Measurements from ENCODE around the gene LGALS12. TPM values are rescaled to one million over a fixed set of nuclear protein-coding genes. Genes with fewer than 3 reads are reported as not detected.
A peak's percentile ranks its signal among the peaks of the same experiment; 100 is the strongest.

LGALS12 gene
- total RNA-seq, 1 experiment from 2014 or later, result 0.07 TPM

DNA sequence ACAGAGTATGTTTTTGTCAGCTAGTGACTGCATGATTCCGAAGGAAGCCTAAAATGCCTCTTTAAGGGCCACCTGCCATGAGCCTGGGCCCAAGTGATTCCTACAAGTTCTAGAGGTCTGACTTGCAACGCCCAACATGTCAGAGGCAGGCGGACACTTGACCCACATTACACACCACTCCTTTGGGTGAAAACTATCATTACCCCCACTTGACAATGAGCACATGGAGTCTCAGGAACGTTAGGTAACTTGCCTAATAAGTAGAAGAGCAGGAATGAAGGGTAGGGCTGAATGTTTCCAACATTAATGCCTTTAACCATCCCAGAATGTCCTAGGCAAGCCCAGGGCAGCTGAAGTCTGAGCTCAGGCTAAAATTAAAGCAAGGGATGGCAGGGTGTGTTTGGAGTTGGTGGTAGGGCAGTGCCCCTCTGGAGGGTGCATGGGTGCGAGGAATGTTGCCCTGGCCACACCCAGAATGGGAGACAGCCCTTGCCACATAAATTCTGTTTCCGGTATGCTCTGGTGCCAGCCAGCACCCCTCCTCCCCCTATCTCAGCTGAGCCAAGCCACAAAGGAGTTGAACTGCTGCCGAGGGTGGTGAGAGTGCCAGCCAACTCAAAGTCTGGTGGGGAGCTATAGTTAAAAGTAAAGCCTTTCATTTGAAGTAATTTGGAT lies 54.8 kb downstream of the LGALS12 start:
- Histone ChIP-seq H3K9ac (ENCODE audit: low read length) (peak overlapping the region; percentile 51), H4K20me1 (ENCODE audit: low read length) (no peaks in the 10 kb centered on the region), H3K9me3 (ENCODE audit: low read length) (no peaks in the 10 kb centered on the region), H3K27ac (ENCODE audit: low read length) (peak overlapping the region; percentile 81), H3K36me3 (ENCODE audit: low read depth, low read length) (no peaks in the 10 kb centered on the region), H3K9me2 (replicated peaks; ENCODE audit: low read length) (no peaks in the 10 kb centered on the region), H2AFZ (ENCODE audit: low read length) (0 out of 2 replicates have a peak overlapping the region, but pooled peaks have one; percentile 28), H3K4me2 (ENCODE audit: low read length) (peak overlapping the region; percentile 67), H3K27me3 (ENCODE audit: low read length) (no peaks in the 10 kb centered on the region), H3K4me1 (ENCODE audit: insufficient read depth, low read length) (peaks cover 39% of the 10 kb centered on the region), H3K4me3 (ENCODE audit: low read length) (no peak overlapping the region; the same call in 1 of the 2 replicates), H3F3A (ENCODE audit: low read length, unreplicated experiment) (no peaks in the 10 kb centered on the region), H3K79me2 (ENCODE audit: low read length) (no peaks in the 10 kb centered on the region)
- TF ChIP-seq EZH2 (IDR thresholded peaks at IDR 0.05; ENCODE audit: low read length, unreplicated experiment) (no peak), EZH2phosphoT487 (IDR thresholded peaks at IDR 0.05; ENCODE audit: borderline replicate concordance, low read length) (no peak)
- TF ChIP-seq, protein P1, sequence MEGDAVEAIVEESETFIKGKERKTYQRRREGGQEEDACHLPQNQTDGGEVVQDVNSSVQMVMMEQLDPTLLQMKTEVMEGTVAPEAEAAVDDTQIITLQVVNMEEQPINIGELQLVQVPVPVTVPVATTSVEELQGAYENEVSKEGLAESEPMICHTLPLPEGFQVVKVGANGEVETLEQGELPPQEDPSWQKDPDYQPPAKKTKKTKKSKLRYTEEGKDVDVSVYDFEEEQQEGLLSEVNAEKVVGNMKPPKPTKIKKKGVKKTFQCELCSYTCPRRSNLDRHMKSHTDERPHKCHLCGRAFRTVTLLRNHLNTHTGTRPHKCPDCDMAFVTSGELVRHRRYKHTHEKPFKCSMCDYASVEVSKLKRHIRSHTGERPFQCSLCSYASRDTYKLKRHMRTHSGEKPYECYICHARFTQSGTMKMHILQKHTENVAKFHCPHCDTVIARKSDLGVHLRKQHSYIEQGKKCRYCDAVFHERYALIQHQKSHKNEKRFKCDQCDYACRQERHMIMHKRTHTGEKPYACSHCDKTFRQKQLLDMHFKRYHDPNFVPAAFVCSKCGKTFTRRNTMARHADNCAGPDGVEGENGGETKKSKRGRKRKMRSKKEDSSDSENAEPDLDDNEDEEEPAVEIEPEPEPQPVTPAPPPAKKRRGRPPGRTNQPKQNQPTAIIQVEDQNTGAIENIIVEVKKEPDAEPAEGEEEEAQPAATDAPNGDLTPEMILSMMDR (conservative IDR thresholded peaks at IDR 0.05; ENCODE audit: low read depth, low read length), result no peak
- DNase-seq (peak; percentile 93), ATAC-seq (peak; percentile 62)
- BruUV-seq (replicated peaks), result TSS peak; percentile 31
- intact Hi-C loops (cut with micrococcal nuclease), result no loop called here
- CTCF ChIA-PET, result interaction anchor here (0.6 kb wide), 3 partner anchors 86 to 1866 kb away, joined by 3 to 5 read pairs (median 3); no protein-coding TSS in a partner anchor
- POLR2A ChIA-PET (ENCODE audit: unreplicated experiment), result interaction anchor here (0.5 to 0.6 kb wide), 2 partner anchors 9 to 348 kb away, joined by 5 to 9 read pairs; no protein-coding TSS in a partner anchor

DNA sequence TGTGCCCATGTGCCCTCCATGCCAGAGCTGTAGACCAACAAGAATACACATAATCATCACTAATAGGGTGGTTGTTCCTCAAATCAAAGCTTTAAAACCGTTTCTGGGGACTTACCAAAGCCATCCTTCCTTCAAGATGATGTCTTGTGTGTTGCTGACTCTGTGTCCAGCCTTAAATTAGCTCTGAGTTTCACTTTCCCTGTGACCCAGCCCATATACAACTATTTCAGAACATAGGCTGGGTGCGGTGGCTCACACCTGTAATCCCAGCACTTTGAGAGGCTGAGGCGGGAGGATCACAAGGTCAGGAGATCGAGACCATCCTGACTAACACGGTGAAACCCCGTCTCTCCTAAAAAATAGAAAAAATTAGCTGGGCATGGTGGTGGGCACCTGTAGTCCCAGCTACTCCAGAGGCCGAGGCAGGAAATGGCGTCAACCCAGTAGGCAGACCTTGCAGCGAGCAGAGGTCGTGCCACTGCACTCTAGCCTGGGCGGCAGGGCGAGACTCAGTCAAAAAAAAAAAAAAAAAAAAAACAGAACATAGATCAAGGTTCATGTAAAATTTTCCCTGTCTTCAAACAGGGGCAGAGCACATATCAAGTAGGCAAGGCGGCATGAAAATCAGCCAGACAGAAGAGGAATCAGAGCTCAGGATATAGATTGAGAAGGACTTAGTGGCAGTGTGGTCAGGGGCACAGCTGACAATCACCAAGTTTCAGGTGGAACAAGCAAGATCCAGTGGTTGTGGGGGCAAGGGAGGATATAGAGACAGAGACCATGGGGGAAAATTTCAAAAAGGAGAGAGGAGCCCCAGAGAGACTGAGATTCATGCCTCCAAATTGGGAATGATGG lies 57.5 kb downstream of the LGALS12 start, which contains the start of gene PLAAT2:
PLAAT2 (minus strand) TSS at position 179 of the 855 bp plus-strand sequence; CDS start at position 124, 55 bp downstream.
- BruUV-seq (replicated peaks), result no TSS peak
- no peak for ATAC-seq
- no peak within 1 kb of the TSS for H2AFZ ChIP-seq (ENCODE audit: low read length)
- no peaks in the 10 kb centered on the region for H3K27me3 ChIP-seq (ENCODE audit: low read length)
- H3K9ac ChIP-seq (ENCODE audit: low read length), result no peak within 1 kb of the TSS
- H3K4me1 ChIP-seq (ENCODE audit: insufficient read depth, low read length), result peaks cover 62% of the 10 kb centered on the region
- peaks cover 3% of the 10 kb centered on the region for H3F3A ChIP-seq (ENCODE audit: low read length, unreplicated experiment)
- no peaks in the 10 kb centered on the region for H3K9me2 ChIP-seq (replicated peaks; ENCODE audit: low read length)
- H3K36me3 ChIP-seq (ENCODE audit: low read depth, low read length), result no peaks in the 10 kb centered on the region
- H3K27ac ChIP-seq (ENCODE audit: low read length), result no peak within 1 kb of the TSS; the same call in 1 of the 2 replicates
- no peak within 1 kb of the TSS for H3K4me3 ChIP-seq (ENCODE audit: low read length)
- intact Hi-C loops (cut with micrococcal nuclease), result no loop called here
- ChIA-PET POLR2A (ENCODE audit: unreplicated experiment) (no interaction called here), CTCF (no interaction called here)
- TF ChIP-seq EZH2 (IDR thresholded peaks at IDR 0.05; ENCODE audit: low read length, unreplicated experiment) (no peak), EZH2phosphoT487 (IDR thresholded peaks at IDR 0.05; ENCODE audit: borderline replicate concordance, low read length) (no peak)
- TF ChIP-seq, protein P1 (conservative IDR thresholded peaks at IDR 0.05; ENCODE audit: low read depth, low read length), result no peak
- H3K79me2 ChIP-seq (ENCODE audit: low read length), result no peaks in the 10 kb centered on the region
- H4K20me1 ChIP-seq (ENCODE audit: low read length), result no peaks in the 10 kb centered on the region
- no peak for DNase-seq
- H3K4me2 ChIP-seq (ENCODE audit: low read length), result no peak within 1 kb of the TSS
- H3K9me3 ChIP-seq (ENCODE audit: low read length), result no peaks in the 10 kb centered on the region
